ENCODE results near the gene MGAT4C. TPM values are rescaled to one million over a fixed set of nuclear protein-coding genes. Genes with fewer than 3 reads are reported as not detected.
"Not testable (repeated sequence)": the region's sequence is repeated elsewhere in the genome, so short reads cannot be mapped to it uniquely, and the experiment has no call there.

MGAT4C gene
- total RNA-seq, 4 donors from 2014 or later = under 0.01 to 0.60 (median 0.22) TPM; not detected in 1

- H3K4me1 ChIP-seq = peaks cover 0 to 11% (median 3%) of the 10 kb centered on the region in 4 donors
- no peaks in the 10 kb centered on the region for H3K9me3 ChIP-seq
- no peaks in the 10 kb centered on the region for H3K36me3 ChIP-seq
- H3K27me3 ChIP-seq = no peaks in the 10 kb centered on the region
- peak overlapping the region in 1 of 4 donors; percentile 49 for H3K27ac ChIP-seq
- no peak for TF ChIP-seq EP300 (IDR thresholded peaks at IDR 0.05)
- TF ChIP-seq, protein P1, sequence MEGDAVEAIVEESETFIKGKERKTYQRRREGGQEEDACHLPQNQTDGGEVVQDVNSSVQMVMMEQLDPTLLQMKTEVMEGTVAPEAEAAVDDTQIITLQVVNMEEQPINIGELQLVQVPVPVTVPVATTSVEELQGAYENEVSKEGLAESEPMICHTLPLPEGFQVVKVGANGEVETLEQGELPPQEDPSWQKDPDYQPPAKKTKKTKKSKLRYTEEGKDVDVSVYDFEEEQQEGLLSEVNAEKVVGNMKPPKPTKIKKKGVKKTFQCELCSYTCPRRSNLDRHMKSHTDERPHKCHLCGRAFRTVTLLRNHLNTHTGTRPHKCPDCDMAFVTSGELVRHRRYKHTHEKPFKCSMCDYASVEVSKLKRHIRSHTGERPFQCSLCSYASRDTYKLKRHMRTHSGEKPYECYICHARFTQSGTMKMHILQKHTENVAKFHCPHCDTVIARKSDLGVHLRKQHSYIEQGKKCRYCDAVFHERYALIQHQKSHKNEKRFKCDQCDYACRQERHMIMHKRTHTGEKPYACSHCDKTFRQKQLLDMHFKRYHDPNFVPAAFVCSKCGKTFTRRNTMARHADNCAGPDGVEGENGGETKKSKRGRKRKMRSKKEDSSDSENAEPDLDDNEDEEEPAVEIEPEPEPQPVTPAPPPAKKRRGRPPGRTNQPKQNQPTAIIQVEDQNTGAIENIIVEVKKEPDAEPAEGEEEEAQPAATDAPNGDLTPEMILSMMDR (IDR thresholded peaks at IDR 0.05) = no peak
- TF ChIP-seq POLR2A (IDR thresholded peaks at IDR 0.05) = no peak
- DNase-seq (ENCODE audit: low spot score in 2 of 2) = no peak
- H3K4me3 ChIP-seq = no peak overlapping the region
Measured at GRCh38 chr12:86081843-86082242, 174.3 kb downstream of the MGAT4C start.

GRCh38 chr12:86059052-86059451, 197.1 kb downstream of the MGAT4C start:
- H3K4me1 ChIP-seq = not testable (repeated sequence)

GRCh38 chr12:86057092-86057845, 198.9 kb downstream of the MGAT4C start:
- H3K4me3 ChIP-seq = no peak overlapping the region
- no peak overlapping the region for H3K27ac ChIP-seq
- no peaks in the 10 kb centered on the region for H3K4me1 ChIP-seq
- no peaks in the 10 kb centered on the region for H3K36me3 ChIP-seq
- no peaks in the 10 kb centered on the region for H3K9me3 ChIP-seq
- H3K27me3 ChIP-seq = no peaks in the 10 kb centered on the region
- WGBS, 2 donors = 32 to 39% methylated on average over 2 of the region's 2 CpGs
- DNase-seq (ENCODE audit: low spot score in 2 of 2) = no peak
- TF ChIP-seq, protein P1 (IDR thresholded peaks at IDR 0.05) = no peak
- no peak for TF ChIP-seq EP300 (IDR thresholded peaks at IDR 0.05)
- no peak for TF ChIP-seq POLR2A (IDR thresholded peaks at IDR 0.05)

More at GRCh38 chr12:86059052-86059451, 197.1 kb downstream of the MGAT4C start:
- H3K4me3 ChIP-seq; H3K9me3 ChIP-seq; H3K27me3 ChIP-seq; H3K36me3 ChIP-seq; H3K27ac ChIP-seq; DNase-seq (ENCODE audit: low spot score in 2 of 2): not testable (repeated sequence)
- WGBS, 2 donors = 86 to 92% methylated on average over 4 of the region's 4 CpGs

DNA sequence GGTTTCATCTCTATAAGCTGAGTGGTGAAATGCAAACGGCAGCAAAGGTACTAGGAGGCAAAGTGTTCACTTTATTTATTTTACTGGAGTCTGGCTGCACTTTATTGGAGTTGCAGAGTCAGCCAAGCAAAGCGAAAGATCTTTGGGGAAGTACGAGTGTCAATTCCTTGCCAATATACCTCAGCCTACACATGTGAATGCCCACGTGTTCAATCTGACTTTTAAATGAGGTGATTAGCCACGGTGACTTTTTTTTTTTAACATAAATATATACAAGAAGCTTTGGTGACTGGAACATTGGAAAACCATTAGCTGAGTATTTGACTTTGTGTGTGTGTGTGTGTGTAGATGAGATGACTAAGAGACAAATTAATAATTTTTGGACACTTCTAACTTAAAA, 203.3 kb downstream of the MGAT4C start:
- Histone ChIP-seq H3K9me3 (no peaks in the 10 kb centered on the region), H3K27me3 (no peaks in the 10 kb centered on the region), H3K4me1 (no peaks in the 10 kb centered on the region), H3K36me3 (no peaks in the 10 kb centered on the region), H3K27ac (no peak overlapping the region), H3K4me3 (no peak overlapping the region)
- no peak for DNase-seq (ENCODE audit: low spot score in 2 of 2)
- TF ChIP-seq, protein P1 (IDR thresholded peaks at IDR 0.05) = no peak
- TF ChIP-seq POLR2A (IDR thresholded peaks at IDR 0.05) (no peak), EP300 (IDR thresholded peaks at IDR 0.05) (no peak)
- WGBS, 2 donors = 53 to 68% methylated on average over 5 of the region's 5 CpGs

DNA sequence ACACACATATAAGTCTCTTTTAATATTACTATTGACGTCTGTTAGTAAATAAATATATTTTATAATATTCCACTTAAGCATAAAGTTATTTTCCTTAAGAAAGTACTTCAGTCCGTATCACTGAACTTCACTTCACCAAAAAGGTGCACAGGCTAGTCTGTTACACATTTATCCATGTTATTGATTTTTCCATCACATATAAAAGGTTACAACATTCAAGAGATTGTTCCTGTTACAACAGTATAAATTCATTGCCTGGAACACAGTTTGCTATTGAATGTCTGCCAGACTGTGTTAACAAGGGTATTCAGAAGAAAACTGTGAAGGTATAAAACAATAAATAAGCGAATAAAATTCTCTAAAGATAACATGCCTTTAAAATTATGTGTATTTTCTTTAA, 206.2 kb downstream of the MGAT4C start:
- TF ChIP-seq POLR2A (IDR thresholded peaks at IDR 0.05) = no peak
- no peak for TF ChIP-seq EP300 (IDR thresholded peaks at IDR 0.05)
- TF ChIP-seq, protein P1 (IDR thresholded peaks at IDR 0.05) = no peak
- Histone ChIP-seq H3K36me3 (no peaks in the 10 kb centered on the region), H3K9me3 (no peaks in the 10 kb centered on the region), H3K27ac (no peak overlapping the region), H3K4me1 (no peaks in the 10 kb centered on the region), H3K27me3 (no peaks in the 10 kb centered on the region), H3K4me3 (no peak overlapping the region)
- DNase-seq (ENCODE audit: low spot score in 2 of 2) = no peak
- WGBS, 2 donors = 80 to 82% methylated on average over 3 of the region's 3 CpGs

All from tibial nerve (tissue), 4 donors.